Measurements from ENCODE around the gene TSC22D4. TPM values are rescaled to one million over a fixed set of nuclear protein-coding genes. Genes with fewer than 3 reads are reported as not detected.

Gene TSC22D4
- polyA plus RNA-seq, 1 donor from 2014 or later = 2.1 TPM

- no peaks in the 10 kb centered on the region for H3K79me2 ChIP-seq (replicated peaks; ENCODE audit: insufficient read depth, low read length)
- H3K36me3 ChIP-seq (ENCODE audit: insufficient read depth, low read length) = no peaks in the 10 kb centered on the region
- no peaks in the 10 kb centered on the region for H3K9me3 ChIP-seq (ENCODE audit: low read length)
- no peak overlapping the region for H3K9ac ChIP-seq (ENCODE audit: low read length)
- no peaks in the 10 kb centered on the region for H3K9me2 ChIP-seq (ENCODE audit: insufficient read depth, low read length)
- no peak overlapping the region for H3K27ac ChIP-seq (ENCODE audit: low read length)
- no peak overlapping the region for H2AFZ ChIP-seq (ENCODE audit: low read depth, low read length)
- no peaks in the 10 kb centered on the region for H3K27me3 ChIP-seq (ENCODE audit: insufficient read depth, low read depth, low read length)
- H3K4me2 ChIP-seq (ENCODE audit: low read length) = no peak overlapping the region
- H4K20me1 ChIP-seq (ENCODE audit: insufficient read depth) = no peaks in the 10 kb centered on the region
- no peaks in the 10 kb centered on the region for H3F3A ChIP-seq (ENCODE audit: insufficient read depth, low read length, poor library complexity, severe bottlenecking)
- TF ChIP-seq MXI1 (conservative IDR thresholded peaks at IDR 0.05; ENCODE audit: poor library complexity, severe bottlenecking) (no peak), REST (IDR thresholded peaks at IDR 0.05; ENCODE audit: borderline replicate concordance) (no peak), POLR2AphosphoS5 (IDR thresholded peaks at IDR 0.05) (no peak), EZH2 (IDR thresholded peaks at IDR 0.05; ENCODE audit: borderline replicate concordance, insufficient read depth, low read length, poor library complexity, severe bottlenecking) (no peak)
- TF ChIP-seq, protein P1, sequence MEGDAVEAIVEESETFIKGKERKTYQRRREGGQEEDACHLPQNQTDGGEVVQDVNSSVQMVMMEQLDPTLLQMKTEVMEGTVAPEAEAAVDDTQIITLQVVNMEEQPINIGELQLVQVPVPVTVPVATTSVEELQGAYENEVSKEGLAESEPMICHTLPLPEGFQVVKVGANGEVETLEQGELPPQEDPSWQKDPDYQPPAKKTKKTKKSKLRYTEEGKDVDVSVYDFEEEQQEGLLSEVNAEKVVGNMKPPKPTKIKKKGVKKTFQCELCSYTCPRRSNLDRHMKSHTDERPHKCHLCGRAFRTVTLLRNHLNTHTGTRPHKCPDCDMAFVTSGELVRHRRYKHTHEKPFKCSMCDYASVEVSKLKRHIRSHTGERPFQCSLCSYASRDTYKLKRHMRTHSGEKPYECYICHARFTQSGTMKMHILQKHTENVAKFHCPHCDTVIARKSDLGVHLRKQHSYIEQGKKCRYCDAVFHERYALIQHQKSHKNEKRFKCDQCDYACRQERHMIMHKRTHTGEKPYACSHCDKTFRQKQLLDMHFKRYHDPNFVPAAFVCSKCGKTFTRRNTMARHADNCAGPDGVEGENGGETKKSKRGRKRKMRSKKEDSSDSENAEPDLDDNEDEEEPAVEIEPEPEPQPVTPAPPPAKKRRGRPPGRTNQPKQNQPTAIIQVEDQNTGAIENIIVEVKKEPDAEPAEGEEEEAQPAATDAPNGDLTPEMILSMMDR (IDR thresholded peaks at IDR 0.05; ENCODE audit: poor library complexity, severe bottlenecking) = no peak
- H3K4me3 ChIP-seq (ENCODE audit: low read length) = no peak overlapping the region
Measured at GRCh38 chr7:100465702-100466311, 13.2 kb downstream of the TSC22D4 start.

DNA sequence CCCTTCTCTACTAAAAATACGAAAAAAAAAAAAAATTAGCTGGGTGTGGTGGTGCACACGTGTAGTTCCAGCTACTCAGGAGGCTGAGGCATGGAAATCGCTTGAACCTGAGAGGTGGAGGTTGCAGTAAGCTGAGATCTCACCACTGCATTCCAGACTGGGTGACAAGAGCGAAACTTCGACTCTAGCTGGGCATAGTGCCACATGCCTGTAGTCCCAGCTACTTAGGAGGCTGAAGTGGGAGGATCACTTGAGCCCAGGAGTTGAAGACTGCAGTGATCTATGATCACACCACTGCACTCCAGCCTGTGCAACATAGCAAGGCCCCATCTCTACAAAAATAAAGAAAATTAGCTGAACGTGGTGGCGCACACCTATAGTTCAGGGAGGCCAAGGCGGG lies 13.7 kb downstream of the TSC22D4 start:
- Histone ChIP-seq H3K27ac (ENCODE audit: low read length) (no peak overlapping the region), H3F3A (ENCODE audit: insufficient read depth, low read length, poor library complexity, severe bottlenecking) (no peaks in the 10 kb centered on the region), H3K27me3 (ENCODE audit: insufficient read depth, low read depth, low read length) (no peaks in the 10 kb centered on the region), H2AFZ (ENCODE audit: low read depth, low read length) (no peak overlapping the region), H3K4me2 (ENCODE audit: low read length) (no peak overlapping the region), H4K20me1 (ENCODE audit: insufficient read depth) (no peaks in the 10 kb centered on the region), H3K36me3 (ENCODE audit: insufficient read depth, low read length) (no peaks in the 10 kb centered on the region), H3K9me3 (ENCODE audit: low read length) (no peaks in the 10 kb centered on the region), H3K9me2 (ENCODE audit: insufficient read depth, low read length) (no peaks in the 10 kb centered on the region), H3K4me3 (ENCODE audit: low read length) (no peak overlapping the region), H3K9ac (ENCODE audit: low read length) (no peak overlapping the region), H3K79me2 (replicated peaks; ENCODE audit: insufficient read depth, low read length) (no peaks in the 10 kb centered on the region)
- TF ChIP-seq MXI1 (conservative IDR thresholded peaks at IDR 0.05; ENCODE audit: poor library complexity, severe bottlenecking) (no peak), EZH2 (IDR thresholded peaks at IDR 0.05; ENCODE audit: borderline replicate concordance, insufficient read depth, low read length, poor library complexity, severe bottlenecking) (no peak), TAF1 (IDR thresholded peaks at IDR 0.05; ENCODE audit: low read depth) (no peak), SMC3 (conservative IDR thresholded peaks at IDR 0.05; ENCODE audit: poor library complexity) (no peak), REST (IDR thresholded peaks at IDR 0.05; ENCODE audit: borderline replicate concordance) (no peak), EP300 (conservative IDR thresholded peaks at IDR 0.05; ENCODE audit: poor library complexity, severe bottlenecking) (no peak), POLR2AphosphoS5 (IDR thresholded peaks at IDR 0.05) (no peak), RAD21 (conservative IDR thresholded peaks at IDR 0.05) (no peak)
- TF ChIP-seq, protein P1 (IDR thresholded peaks at IDR 0.05; ENCODE audit: poor library complexity, severe bottlenecking) = no peak
